H1 (cell line): ENCODE results near the gene CNTN5. TPM values are rescaled to one million over a fixed set of nuclear protein-coding genes. Genes with fewer than 3 reads are reported as not detected.

Experiments
- CTCF ChIA-PET: fragments of 300-600 bp; sonication (Branson Sonifier 250); formaldehyde crosslinking; loops from one replicate; lab custom pipeline; 2021; ENCODE audit not compliant: partially characterized antibody; lab: Charles Lee
- POLR2A ChIA-PET: fragments of 300-600 bp; sonication (Branson Sonifier 250); formaldehyde crosslinking; loops from one replicate; lab custom pipeline; 2021; ENCODE audit warnings: inconsistent platforms; ENCODE audit not compliant: partially characterized antibody; lab: Charles Lee
- DNase-seq, 2 experiments: peaks; one replicate each; pipeline versions ENCODE4 v3.0.0 to v3.0.0-alpha.2; 2010 to 2022; ENCODE audit warnings: low spot score in 2 of 2, low read depth in 1 of 2, mixed read lengths in 1 of 2
- FAIRE-seq: peaks from 2 replicates; lab custom pipeline; 2011; peaks lifted over from hg19 to GRCh38; lab: Jason Lieb, UNC
- H2AFZ ChIP-seq: 2 replicates; pipeline ENCODE4 v1.8.1; 2012; ENCODE audit warnings: low read length, inconsistent platforms
- H2AK5ac ChIP-seq: 2 replicates; pipeline ENCODE4 v1.6.1; 2013; ENCODE audit warnings: low read depth, low read length
- H2BK120ac ChIP-seq: replicated peaks from 2 replicates; pipeline ENCODE3; 2013; ENCODE audit warnings: low read depth, low read length, inconsistent platforms
- H2BK12ac ChIP-seq: 2 replicates; pipeline ENCODE4 v1.6.1; 2013; ENCODE audit warnings: low read depth, low read length
- H2BK15ac ChIP-seq: 2 replicates; pipeline ENCODE4 v1.6.1; 2013; ENCODE audit warnings: low read length
- H2BK20ac ChIP-seq: 2 replicates; pipeline ENCODE4 v1.6.1; 2013; ENCODE audit warnings: low read length
- H2BK5ac ChIP-seq: 2 replicates; pipeline ENCODE4 v1.6.1; 2013; ENCODE audit warnings: low read depth, low read length
- H3K14ac ChIP-seq: 2 replicates; pipeline ENCODE4 v1.6.1; 2013; ENCODE audit warnings: inconsistent platforms; ENCODE audit not compliant: insufficient read length
- H3K18ac ChIP-seq: 2 replicates; pipeline ENCODE4 v1.6.1; 2013; ENCODE audit warnings: low read length; ENCODE audit errors: extremely low read depth
- H3K23ac ChIP-seq: 2 replicates; pipeline ENCODE4 v1.6.1; 2013; ENCODE audit warnings: inconsistent platforms; ENCODE audit not compliant: insufficient read length
- H3K23me2 ChIP-seq: 2 replicates; pipeline ENCODE4 v1.6.1; 2013; ENCODE audit warnings: low read depth, low read length
- H3K27ac ChIP-seq: 2 replicates; pipeline ENCODE4 v1.6.1; 2011; ENCODE audit warnings: low read depth, low read length, inconsistent platforms
- H3K27me3 ChIP-seq, 4 experiments: replicated peaks in 1 of 4; 1 replicate in 1 of 4; 2 replicates in 3 of 4; pipeline versions ENCODE4 v1.6.1 to v1.8.1; 2011 to 2013; ENCODE audit warnings: low read length in 3 of 4, mild to moderate bottlenecking in 3 of 4, inconsistent platforms in 2 of 4, mixed read lengths in 2 of 4, moderate library complexity in 1 of 4; ENCODE audit not compliant: control insufficient read depth in 3 of 4, insufficient read depth in 3 of 4; ENCODE audit errors: extremely low read depth in 1 of 4
- H3K36me3 ChIP-seq, 4 experiments: 2 replicates each; pipeline versions ENCODE4 v1.6.1 to v1.8.1; 2011 to 2013; ENCODE audit warnings: mild to moderate bottlenecking in 4 of 4, low read length in 3 of 4, moderate library complexity in 2 of 4, control low read depth in 1 of 4, inconsistent platforms in 1 of 4; ENCODE audit not compliant: insufficient read depth in 4 of 4, control insufficient read depth in 2 of 4
- H3K4ac ChIP-seq: replicated peaks from 2 replicates; pipeline ENCODE3; 2013; ENCODE audit warnings: low read length, low read depth, mixed read lengths, inconsistent platforms; ENCODE audit not compliant: insufficient read length
- H3K4me1 ChIP-seq, 4 experiments: replicated peaks in 1 of 4; 1 replicate in 1 of 4; 2 replicates in 3 of 4; pipeline versions ENCODE4 v1.6.1 to v1.8.1; 2011 to 2013; ENCODE audit warnings: low read length in 3 of 4, inconsistent platforms in 2 of 4, mixed read lengths in 1 of 4; ENCODE audit not compliant: insufficient read depth in 4 of 4, control insufficient read depth in 3 of 4
- H3K4me2 ChIP-seq, 2 experiments: 2 replicates each; pipeline versions ENCODE4 v1.6.1 to v1.8.1; 2011 to 2013; ENCODE audit warnings: low read depth in 2 of 2, low read length in 2 of 2, control low read depth in 1 of 2, inconsistent platforms in 1 of 2, mild to moderate bottlenecking in 1 of 2; ENCODE audit not compliant: insufficient read depth in 1 of 2
- H3K4me3 ChIP-seq, 4 experiments: fragments of 200-600, 300-600 bp in 1 of 4; sonication (generic), shearing (Covaris generic), sonication (Bioruptor Twin) in 1 of 4; 2 replicates each; pipeline versions ENCODE4 v1.5.1 to v1.8.1; 2011 to 2016; ENCODE audit warnings: low read length in 4 of 4, low read depth in 3 of 4, control low read depth in 2 of 4, inconsistent platforms in 2 of 4, mild to moderate bottlenecking in 2 of 4, mixed read lengths in 1 of 4, moderate library complexity in 1 of 4; ENCODE audit not compliant: insufficient read depth in 2 of 4; ENCODE audit errors: extremely low read depth in 1 of 4
- H3K56ac ChIP-seq: replicated peaks from 2 replicates; pipeline ENCODE3; 2013; ENCODE audit warnings: low read depth, mild to moderate bottlenecking, mixed read lengths, low read length, inconsistent platforms; ENCODE audit not compliant: insufficient read length
- H3K79me1 ChIP-seq: 2 replicates; pipeline ENCODE4 v1.6.1; 2013; ENCODE audit warnings: low read depth, low read length, control low read depth
- H3K79me2 ChIP-seq, 2 experiments: 2 replicates each; pipeline versions ENCODE4 v1.6.1 to v1.8.1; 2012 to 2013; ENCODE audit warnings: low read length in 2 of 2, mild to moderate bottlenecking in 2 of 2, inconsistent platforms in 1 of 2; ENCODE audit not compliant: insufficient read depth in 2 of 2, control insufficient read depth in 1 of 2
- H3K9ac ChIP-seq, 4 experiments: replicated peaks in 1 of 4; 1 replicate in 1 of 4; 2 replicates in 3 of 4; pipeline versions ENCODE4 v1.6.1 to v1.8.1; 2011 to 2013; ENCODE audit warnings: low read depth in 3 of 4, low read length in 3 of 4, control low read depth in 2 of 4, mild to moderate bottlenecking in 2 of 4, moderate library complexity in 2 of 4, inconsistent platforms in 1 of 4; ENCODE audit errors: extremely low read depth in 1 of 4
- H3K9me3 ChIP-seq, 2 experiments: 2 replicates each; pipeline versions ENCODE4 v1.6.1 to v1.8.1; 2012 to 2013; ENCODE audit warnings: mild to moderate bottlenecking in 2 of 2, moderate library complexity in 2 of 2, control low read depth in 1 of 2, inconsistent platforms in 1 of 2, low read depth in 1 of 2, low read length in 1 of 2, mixed read lengths in 1 of 2; ENCODE audit not compliant: insufficient read depth in 2 of 2
- H4K20me1 ChIP-seq, 2 experiments: replicated peaks in 1 of 2; 2 replicates each; pipeline versions ENCODE3 to v1.8.1; 2011 to 2013; ENCODE audit warnings: inconsistent platforms in 2 of 2, low read length in 2 of 2, mild to moderate bottlenecking in 1 of 2; ENCODE audit not compliant: insufficient read depth in 2 of 2, control insufficient read depth in 1 of 2
- H4K5ac ChIP-seq: 2 replicates; pipeline ENCODE4 v1.6.1; 2013; ENCODE audit warnings: low read length, low read depth, mixed read lengths, inconsistent platforms; ENCODE audit not compliant: insufficient read length
- H4K8ac ChIP-seq: 2 replicates; pipeline ENCODE4 v1.8.0; 2013; ENCODE audit warnings: mild to moderate bottlenecking, moderate library complexity, low read length, inconsistent platforms; ENCODE audit not compliant: insufficient read depth; ENCODE audit errors: extremely low read depth
- H4K91ac ChIP-seq: replicated peaks from 2 replicates; pipeline ENCODE3; 2013; ENCODE audit warnings: low read length, mixed read lengths, inconsistent platforms; ENCODE audit not compliant: insufficient read length
- BACH1 ChIP-seq: IDR thresholded peaks from 2 replicates; pipeline ENCODE4 v1.6.1; 2012; ENCODE audit warnings: low read length, improper control_type of control experiment
- GTF2F1 ChIP-seq: IDR thresholded peaks from 2 replicates; pipeline ENCODE4 v1.6.1; 2012; ENCODE audit warnings: low read depth, low read length, improper control_type of control experiment, borderline replicate concordance
- HDAC6 ChIP-seq: IDR thresholded peaks from one replicate; pipeline ENCODE4 v1.7.1; 2012; ENCODE audit warnings: low read depth, mild to moderate bottlenecking, inconsistent platforms, low read length, moderate library complexity
- MAFK ChIP-seq: IDR thresholded peaks from 2 replicates; pipeline ENCODE4 v1.6.1; 2012; ENCODE audit warnings: low read depth, mild to moderate bottlenecking, improper control_type of control experiment, low read length
- RAD21 ChIP-seq, 2 experiments: IDR thresholded peaks in 1 of 2; conservative IDR thresholded peaks in 1 of 2; 2 replicates each; pipeline ENCODE4 v1.6.1; 2011; ENCODE audit warnings: low read depth in 2 of 2, low read length in 2 of 2, improper control_type of control experiment in 1 of 2, inconsistent platforms in 1 of 2, mild to moderate bottlenecking in 1 of 2, moderate library complexity in 1 of 2
- SP1 ChIP-seq: IDR thresholded peaks from 2 replicates; pipeline ENCODE4 v1.6.1; 2011; ENCODE audit warnings: low read depth, low read length
- WGBS, 2 experiments: shearing (Covaris generic) in 1 of 2; methylation state at CpG; one replicate each; pipeline versions ENCODE4 v1.1.6 to v1.1.7; 2013 to 2015; ENCODE audit warnings: low lambda C conversion rate in 2 of 2, mixed read lengths in 2 of 2, inconsistent platforms in 1 of 2, low coverage in 1 of 2, missing lambda C conversion rate in 1 of 2; ENCODE audit not compliant: insufficient replicate concordance in 2 of 2, insufficient coverage in 1 of 2, insufficient read length in 1 of 2; ENCODE audit errors: extremely low coverage in 1 of 2, missing lambda C conversion rate in 1 of 2; 5-methylcytosine and 5-hydroxymethylcytosine counted together
- polyA plus RNA-seq, 7 experiments: library from polyadenylated mRNA; depleted of rRNA in 3 of 7; stranded (reverse) in 5 of 7; unstranded in 2 of 7; fragments of >200 nt in 5 of 7; fragments of 200-250 nt in 2 of 7; gene quantifications; 1 replicate in 5 of 7; 2 replicates in 1 of 7; 4 replicates in 1 of 7; pipeline versions ENCODE4 v1.2.1 to v1.2.3, GENCODE V29; 2011 to 2013; ENCODE audit warnings: missing spikeins in 2 of 7, mixed read lengths in 2 of 7
- total RNA-seq: library from RNA; stranded (reverse); fragmentation: NEBNext Ultra II Directional; extraction: Animal tissue kit (Norgen Biotek cat#: 25700); gene quantifications from 2 replicates; pipeline ENCODE4 v1.2.1, GENCODE V29; 2021

Gene CNTN5
- total and polyA plus RNA-seq, 2 of the 8 experiments (the other 6 are each of a cell fraction or from before 2014, with no cell fraction given), result not detected

DNA sequence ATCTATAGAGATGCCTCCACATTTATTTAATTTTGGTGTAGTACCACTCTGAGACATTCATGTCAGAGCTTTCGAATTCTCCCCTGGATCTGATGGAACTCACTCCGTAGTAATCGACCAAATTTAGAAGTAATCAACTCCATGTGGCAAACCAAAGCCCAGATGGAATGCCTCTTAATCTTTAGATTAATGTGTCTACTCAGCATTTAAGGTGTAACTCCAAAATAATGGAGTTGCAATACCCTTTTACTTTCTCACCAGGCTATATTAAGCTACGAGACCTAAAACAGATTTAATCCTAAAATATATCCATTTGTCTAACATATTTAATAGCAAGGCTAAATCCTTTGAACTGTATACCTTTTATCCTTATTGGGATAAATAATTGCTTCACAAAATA is 473.3 kb downstream of the CNTN5 start:
- Histone ChIP-seq H3K18ac (no peak overlapping the region), H2BK12ac (no peak overlapping the region), H4K20me1 (no peaks in the 10 kb centered on the region), H2AFZ (no peak overlapping the region), H3K56ac (no peak overlapping the region), H3K23ac (no peak overlapping the region), H3K79me2 (no peaks in the 10 kb centered on the region), H3K4me3 (no peak overlapping the region), H2BK5ac (no peak overlapping the region), H4K91ac (no peak overlapping the region), H3K27ac (no peak overlapping the region), H4K8ac (no peak overlapping the region), H4K5ac (no peak overlapping the region), H3K4me2 (no peak overlapping the region), H3K4ac (no peak overlapping the region), H2BK120ac (no peak overlapping the region), H2BK15ac (no peak overlapping the region), H3K9ac (no peak overlapping the region), H3K9me3 (no peaks in the 10 kb centered on the region), H3K23me2 (no peaks in the 10 kb centered on the region), H3K79me1 (no peaks in the 10 kb centered on the region), H3K14ac (no peak overlapping the region), H2BK20ac (no peak overlapping the region), H2AK5ac (no peak overlapping the region), H3K4me1 (no peaks in the 10 kb centered on the region), H3K27me3 (no peaks in the 10 kb centered on the region), H3K36me3 (no peaks in the 10 kb centered on the region)
- ChIA-PET POLR2A (no interaction called here), CTCF (interaction anchor here (1.2 kb wide), 2 partner anchors 16 to 21 kb away, joined by 3 read pairs; no protein-coding TSS in a partner anchor)
- no peak for FAIRE-seq
- no peak for TF ChIP-seq BACH1
- TF ChIP-seq HDAC6, result no peak
- TF ChIP-seq RAD21 (IDR thresholded peaks at IDR 0.05 in 1 of 2, conservative IDR thresholded peaks at IDR 0.05 in 1 of 2; ENCODE audit: low read depth in 2 of 2, low read length in 2 of 2), result no peak
- peak; percentile 40; the same call in 1 of the 2 replicates for TF ChIP-seq MAFK
- no peak for TF ChIP-seq SP1
- no peak for TF ChIP-seq GTF2F1
- 92% methylated on average over 4 of the region's 4 CpGs; no CpG with 5 or more reads in 1 of the 2 experiments for WGBS, 2 experiments
- no peak for DNase-seq
